ENCODE results near the gene PNLDC1. TPM values are rescaled to one million over a fixed set of nuclear protein-coding genes. Genes with fewer than 3 reads are reported as not detected.

PNLDC1 gene
- total and polyA plus RNA-seq, 2 of the 4 experiments (the other 2 are of a cell fraction): not detected

- no peak overlapping the region for H2AFZ ChIP-seq (replicated peaks; ENCODE audit: low read length, poor library complexity)
- H2BK20ac ChIP-seq (ENCODE audit: low read depth, low read length): no peak overlapping the region
- H3K18ac ChIP-seq (ENCODE audit: low read depth, low read length): no peak overlapping the region
- H3K36me3 ChIP-seq (ENCODE audit: control insufficient read depth, insufficient read depth, low read length): no peaks in the 10 kb centered on the region
- peaks cover 2% of the 10 kb centered on the region; the same call in 1 of the 2 replicates for H3K9me3 ChIP-seq (ENCODE audit: control insufficient read depth, insufficient read depth, low read length)
- H3K4me1 ChIP-seq (ENCODE audit: control insufficient read depth, insufficient read depth, low read length): peaks cover 2% of the 10 kb centered on the region; the same call in 1 of the 2 replicates
- intact Hi-C loops (cut with micrococcal nuclease) (no loop called here), in situ Hi-C loops (cut with MboI; ENCODE audit: low sequenced_read_pairs) (loop anchor here (25.0 kb wide), 1 partner anchor 634 kb away; no protein-coding TSS in a partner anchor), dilution Hi-C loops (cut with HindIII; ENCODE audit: low sequenced_read_pairs, unreplicated experiment) (no loop called here)
- no peak overlapping the region for H3K23ac ChIP-seq (ENCODE audit: low read depth, low read length)
- H4K20me1 ChIP-seq (ENCODE audit: insufficient read depth, low read length): no peaks in the 10 kb centered on the region
- DNase-seq (no peak), ATAC-seq (ENCODE audit: low read depth) (no peak)
- POLR2A ChIA-PET (ENCODE audit: unreplicated experiment): no interaction called here
- no peak overlapping the region for H3K56ac ChIP-seq (ENCODE audit: extremely low read depth, insufficient read depth, low read length)
- H2BK15ac ChIP-seq (ENCODE audit: low read depth, low read length): no peak overlapping the region
- H3K9ac ChIP-seq (ENCODE audit: low read depth, low read length): no peak overlapping the region
- H3K9me1 ChIP-seq (ENCODE audit: insufficient read depth, low read length): no peaks in the 10 kb centered on the region; the same call in 1 of the 2 replicates
- no peak overlapping the region for H2AK5ac ChIP-seq (ENCODE audit: low read depth, low read length)
- peaks cover 27% of the 10 kb centered on the region for H3K27me3 ChIP-seq (ENCODE audit: control insufficient read depth, insufficient read depth, low read length)
- BruUV-seq (replicated peaks): no TSS peak
- no peak overlapping the region for H4K91ac ChIP-seq (ENCODE audit: insufficient read depth, low read depth, low read length)
- no peak overlapping the region for H2AK9ac ChIP-seq (replicated peaks; ENCODE audit: low read depth, low read length, poor library complexity)
- no peak overlapping the region for H2BK120ac ChIP-seq (ENCODE audit: low read depth, low read length)
- no peaks in the 10 kb centered on the region for H3K79me1 ChIP-seq (ENCODE audit: low read depth in 1 of 2, low read length in 2 of 2)
- no peak for TF ChIP-seq BHLHE40 (IDR thresholded peaks at IDR 0.05; ENCODE audit: low read depth, low read length)
- no peak for TF ChIP-seq ELK1 (IDR thresholded peaks at IDR 0.05; ENCODE audit: borderline replicate concordance, low read depth, low read length)
- no peak for TF ChIP-seq POLR2A (IDR thresholded peaks at IDR 0.05; ENCODE audit: low read depth, low read length)
- no peak for TF ChIP-seq SMC3 (IDR thresholded peaks at IDR 0.05; ENCODE audit: low read depth, low read length)
- no peak for TF ChIP-seq USF2 (IDR thresholded peaks at IDR 0.05; ENCODE audit: low read depth, low read length)
- TF ChIP-seq RCOR1 (IDR thresholded peaks at IDR 0.05; ENCODE audit: insufficient replicate concordance, low read length): no peak
- TF ChIP-seq MXI1 (IDR thresholded peaks at IDR 0.05; ENCODE audit: borderline replicate concordance, low read depth, low read length): no peak
- TF ChIP-seq CHD1 (IDR thresholded peaks at IDR 0.05; ENCODE audit: low read depth, low read length): no peak
- TF ChIP-seq RFX5 (IDR thresholded peaks at IDR 0.05; ENCODE audit: low read depth, low read length): no peak
- TF ChIP-seq MAZ (IDR thresholded peaks at IDR 0.05; ENCODE audit: borderline replicate concordance, low read depth, low read length): no peak
- no peak overlapping the region for H3K27ac ChIP-seq (ENCODE audit: insufficient read depth, low read length)
- no peak overlapping the region for H4K5ac ChIP-seq (ENCODE audit: low read depth, low read length)
- no peak overlapping the region for H4K8ac ChIP-seq (ENCODE audit: low read depth in 2 of 2, low read length in 2 of 2)
- H2BK5ac ChIP-seq (ENCODE audit: low read depth, low read length, poor library complexity, severe bottlenecking): no peak overlapping the region
- CTCF ChIA-PET: no interaction called here
- H3K4ac ChIP-seq (ENCODE audit: low read depth, low read length): no peak overlapping the region
- H3K14ac ChIP-seq (replicated peaks; ENCODE audit: low read depth, low read length): no peak overlapping the region
- H3K4me2 ChIP-seq (ENCODE audit: low read depth, low read length): no peak overlapping the region
- no peak overlapping the region for H3K4me3 ChIP-seq (ENCODE audit: insufficient read depth, low read depth, low read length)
- no CpG with 5 or more reads among the region's 11 CpGs for WGBS, 2 experiments (ENCODE audit: extremely low coverage in 2 of 2, insufficient read length in 1 of 2)
Measured at GRCh38 chr6:159821122-159821521, 21.0 kb downstream of the PNLDC1 start.
